K562 (cell line): ENCODE measurements around the gene NR3C1. TPM values are rescaled to one million over a fixed set of nuclear protein-coding genes. Genes with fewer than 3 reads are reported as not detected.

ENCODE experiments used
- ATAC-seq: fragments of 200-7000 bp; cut with Tn5 transposase; 3 replicates; pipeline ENCODE4 v1.9.1; 2020; ENCODE audit warnings: moderate library complexity
- BruUV-seq: library from RNA; stranded (reverse); fragments of 400-500 nt; replicated peaks from 2 replicates; lab custom pipeline; 2021; lab: Mats Ljungman, UMichigan
- CTCF ChIA-PET: fragments of 300-600 bp; formaldehyde crosslinking; extraction: SDS; loops from one replicate; lab custom pipeline; 2021; ENCODE audit warnings: low intra/inter-chr PET ratio; lab: Yijun Ruan, JAX
- POLR2A ChIA-PET: fragments of 300-600, 350-650 bp; sonication (Branson Sonifier 250); formaldehyde crosslinking; extraction: SDS; loops from one replicate; lab custom pipeline; 2021; ENCODE audit warnings: antibody characterized with exemption, inconsistent platforms; lab: Yijun Ruan, JAX
- DNase-seq, 4 experiments: peaks; one replicate each; pipeline versions ENCODE4 v3.0.0 to v3.0.0-alpha.2; 2011 to 2018; ENCODE audit warnings: low spot score in 3 of 4, mixed read lengths in 3 of 4; ENCODE audit errors: extremely low read depth in 1 of 4
- FAIRE-seq: peaks from 2 replicates; lab custom pipeline; 2011; peaks lifted over from hg19 to GRCh38; lab: Jason Lieb, UNC
- H2AFZ ChIP-seq: 2 replicates; pipeline ENCODE4 v1.6.0; 2011; ENCODE audit warnings: low read depth, low read length, control low read depth, inconsistent platforms
- H3K27ac ChIP-seq: fragments of 200-600 bp; 3 replicates; pipeline ENCODE4 v1.8.0; 2011; ENCODE audit warnings: low read depth, mild to moderate bottlenecking, control low read depth, inconsistent platforms, low read length, moderate library complexity, mixed read lengths; ENCODE audit errors: extremely low read depth
- H3K27me3 ChIP-seq, 2 experiments: fragments of 300-600 bp in 1 of 2; 2 replicates in 1 of 2; 3 replicates in 1 of 2; pipeline versions ENCODE4 v1.6.0 to v1.8.0; 2011; ENCODE audit warnings: inconsistent platforms in 2 of 2, low read length in 2 of 2, mild to moderate bottlenecking in 1 of 2, mixed read lengths in 1 of 2, moderate library complexity in 1 of 2; ENCODE audit not compliant: control insufficient read depth in 2 of 2, insufficient read depth in 2 of 2
- H3K36me3 ChIP-seq: fragments of 300-600 bp; 3 replicates; pipeline ENCODE4 v1.8.0; 2011; ENCODE audit warnings: mild to moderate bottlenecking, low read length, inconsistent platforms; ENCODE audit not compliant: control insufficient read depth, insufficient read depth
- H3K4me1 ChIP-seq, 2 experiments: fragments of 200-600 bp in 1 of 2; replicated peaks in 1 of 2; 2 replicates in 1 of 2; 3 replicates in 1 of 2; pipeline versions ENCODE4 v1.5.1 to v1.8.0; 2011; ENCODE audit warnings: inconsistent platforms in 2 of 2, low read length in 2 of 2, mild to moderate bottlenecking in 1 of 2, mixed read lengths in 1 of 2, moderate library complexity in 1 of 2; ENCODE audit not compliant: control insufficient read depth in 2 of 2, insufficient read depth in 2 of 2
- H3K4me2 ChIP-seq: 2 replicates; pipeline ENCODE4 v1.6.1; 2011; ENCODE audit warnings: low read length, control low read depth, inconsistent platforms, mixed read lengths; ENCODE audit not compliant: insufficient read depth
- H3K4me3 ChIP-seq: fragments of 200-600 bp; sonication (generic), shearing (Covaris generic); 2 replicates; pipeline ENCODE4 v1.5.1; 2016; ENCODE audit warnings: control low read depth, inconsistent platforms
- H3K79me2 ChIP-seq: fragments of 200-600 bp; 3 replicates; pipeline ENCODE4 v1.8.0; 2011; ENCODE audit warnings: low read length, inconsistent platforms; ENCODE audit not compliant: control insufficient read depth, insufficient read depth
- H3K9ac ChIP-seq, 2 experiments: 2 replicates each; pipeline versions ENCODE4 v1.6.0 to v1.6.1; 2011; ENCODE audit warnings: low read depth in 2 of 2, low read length in 2 of 2, control low read depth in 1 of 2, inconsistent platforms in 1 of 2, mild to moderate bottlenecking in 1 of 2, mixed read lengths in 1 of 2; ENCODE audit not compliant: insufficient read depth in 1 of 2
- H3K9me1 ChIP-seq: one replicate; pipeline ENCODE4 v1.6.0; 2011; ENCODE audit warnings: inconsistent platforms, mild to moderate bottlenecking, low read length, moderate library complexity; ENCODE audit not compliant: control insufficient read depth, insufficient read depth
- H3K9me3 ChIP-seq: replicated peaks from 2 replicates; pipeline ENCODE4 v1.5.1; 2011; ENCODE audit warnings: low read depth, low read length, inconsistent platforms; ENCODE audit not compliant: control insufficient read depth, insufficient read depth
- H4K20me1 ChIP-seq: replicated peaks from 2 replicates; pipeline ENCODE4 v1.6.1; 2011; ENCODE audit warnings: low read length, inconsistent platforms, mixed read lengths; ENCODE audit not compliant: control insufficient read depth, insufficient read depth
- C11orf30 ChIP-seq: fragments of 450-650 bp; IDR thresholded peaks from 2 replicates; pipeline ENCODE4 v1.6.1; 2016; ENCODE audit warnings: low read depth, mild to moderate bottlenecking
- HMBOX1 ChIP-seq: sonication (generic); IDR thresholded peaks from 2 replicates; pipeline ENCODE4 v1.6.1; 2016
- MEIS2 ChIP-seq: fragments of 450-650 bp; IDR thresholded peaks from 2 replicates; pipeline ENCODE4 v1.6.1; 2014; ENCODE audit warnings: mild to moderate bottlenecking; ENCODE audit not compliant: partially characterized antibody
- NFE2 ChIP-seq: IDR thresholded peaks from 2 replicates; pipeline ENCODE4 v1.6.1; 2014; ENCODE audit warnings: antibody characterized with exemption, low read depth
- PBX2 ChIP-seq, 2 experiments: IDR thresholded peaks in 1 of 2; conservative IDR thresholded peaks in 1 of 2; 2 replicates each; pipeline ENCODE4 v1.6.1; 2016; ENCODE audit warnings: low read depth in 2 of 2, mild to moderate bottlenecking in 1 of 2, missing compliant biosample characterization in 1 of 2, missing genetic modification characterization in 1 of 2, moderate library complexity in 1 of 2
- RFX5 ChIP-seq: IDR thresholded peaks from 2 replicates; pipeline ENCODE4 v1.6.1; 2011; ENCODE audit warnings: low read depth, mild to moderate bottlenecking, improper control_type of control experiment, low read length
- TFAP4 ChIP-seq: sonication (generic); formaldehyde crosslinking; IDR thresholded peaks from 2 replicates; pipeline ENCODE4 v1.8.0; 2022; ENCODE audit warnings: missing genetic modification reagents, mild to moderate bottlenecking, moderate library complexity, borderline replicate concordance
- U2AF2 ChIP-seq: fragments of 200-400 bp; formaldehyde crosslinking; optimal IDR thresholded peaks from 2 replicates; pipeline ENCODE3; 2017; ENCODE audit warnings: low read depth, mild to moderate bottlenecking, low read length
- ZKSCAN1 ChIP-seq: fragments of 150-350 bp; IDR thresholded peaks from 2 replicates; pipeline ENCODE4 v1.6.1; 2016; ENCODE audit warnings: low read depth, low read length
- ZNF316 ChIP-seq: fragments of 450-650 bp; IDR thresholded peaks from 2 replicates; pipeline ENCODE4 v1.6.1; 2016
- WGBS: fragments of 100-300 bp; shearing (Covaris generic); methylation state at CpG from one replicate; pipeline ENCODE4 v1.1.6; 2016; ENCODE audit warnings: low coverage, mixed read lengths; ENCODE audit not compliant: insufficient coverage; ENCODE audit errors: missing lambda C conversion rate; 5-methylcytosine and 5-hydroxymethylcytosine counted together
- in situ Hi-C: fragments of 300-500 bp; cut with MboI; formaldehyde crosslinking; loops from 4 replicates; pipeline ENCODE4 v1.15.0; 2018; ENCODE audit warnings: inconsistent platforms, mixed read lengths
- intact Hi-C: fragments of 100-400 bp; cut with micrococcal nuclease; formaldehyde crosslinking; loops from 2 replicates; pipeline ENCODE4 v1.14.2; 2022
- polyA plus RNA-seq, 8 experiments: library from polyadenylated mRNA; depleted of rRNA in 4 of 8; stranded (reverse) in 5 of 8; unstranded in 3 of 8; fragments of >200 nt; fragmentation: Nextera tagmentation in 2 of 8; fragmentation: Illumina TruSeq in 1 of 8; extraction: Ambion mirVana in 2 of 8; extraction: Trizol in 1 of 8; gene quantifications; 2 replicates each; pipeline versions ENCODE4 v1.2.1 to v1.2.3, GENCODE V29; 2011 to 2014; ENCODE audit warnings: inconsistent platforms in 1 of 8, missing spikeins in 1 of 8
- total RNA-seq, 7 experiments: library from RNA; depleted of rRNA in 6 of 7; stranded (reverse); fragments of >200 nt in 6 of 7; fragmentation: Illumina TruSeq in 2 of 7; extraction: Trizol in 2 of 7; gene quantifications; 2 replicates each; pipeline versions ENCODE4 v1.2.1 to v1.2.3, GENCODE V29; 2011 to 2021; ENCODE audit warnings: low replicate concordance in 1 of 7

The NR3C1 gene
- total and polyA plus RNA-seq, 9 of the 15 experiments (the other 6 are each of a cell fraction or from before 2014, with no cell fraction given): 8.2 to 36.0 (median 15.0) TPM

GRCh38 chr5:143398451-143399237 lies 4.8 kb downstream of the NR3C1 start:
- TF ChIP-seq PBX2 (CRISPR knock-in tag; IDR thresholded peaks at IDR 0.05; ENCODE audit: low read depth) (no peak), PBX2 (tag; conservative IDR thresholded peaks at IDR 0.05; ENCODE audit: low read depth) (peak; percentile 70), MEIS2 (peak; percentile 11), TFAP4 (CRISPR knock-in tag) (no peak), U2AF2 (no peak), RFX5 (no peak), HMBOX1 (0 out of 2 replicates have a peak, but pooled peaks have one; percentile 15), C11orf30 (peak; percentile 18; the same call in 1 of the 2 replicates), NFE2 (no peak), ZNF316 (peak; percentile 45), ZKSCAN1 (no peak)
- TF ChIP-seq, all 486 proteins: peak for 5

More at GRCh38 chr5:143398451-143399237, 4.8 kb downstream of the NR3C1 start:
- Histone ChIP-seq H3K9me1 (no peaks in the 10 kb centered on the region), H3K36me3 (peaks cover 20% of the 10 kb centered on the region), H3K27ac (no peak overlapping the region), H3K27me3 (no peaks in the 10 kb centered on the region), H4K20me1 (peaks cover 28% of the 10 kb centered on the region), H3K4me1 (peaks cover 5 to 19% of the 10 kb centered on the region in 2 experiments; a peak in 3 of 5 replicates), H3K4me3 (peak overlapping the region; percentile 24), H2AFZ (no peak overlapping the region), H3K9me3 (no peaks in the 10 kb centered on the region), H3K9ac (peak overlapping the region in 1 of 2 experiments; percentile 27; a peak in 1 of 4 replicates), H3K4me2 (peak overlapping the region; percentile 73), H3K79me2 (peaks cover 99% of the 10 kb centered on the region)
- FAIRE-seq (peak; percentile 60), ATAC-seq (no peak), DNase-seq (no peak)
- POLR2A ChIA-PET: interaction anchor here (0.7 to 1.7 kb wide), 2 partner anchors 185 to 260 kb away, joined by 3 read pairs; no protein-coding TSS in a partner anchor
- in situ Hi-C loops: no loop called here
- intact Hi-C loops: no loop called here
- CTCF ChIA-PET: interaction anchor here (0.7 kb wide), 1 partner anchor 477 kb away, joined by 3 read pairs; no protein-coding TSS in a partner anchor
- BruUV-seq: no TSS peak
- WGBS: 9% methylated on average over 8 of the region's 8 CpGs
